Measurements from ENCODE around the gene PTPRM. TPM values are rescaled to one million over a fixed set of nuclear protein-coding genes. Genes with fewer than 3 reads are reported as not detected.

Gene PTPRM
- total and polyA plus RNA-seq, 3 donors from 2014 or later, result 76.4 to 101 (median 94.6) TPM

- no peaks in the 10 kb centered on the region for H3K27me3 ChIP-seq
- H3K36me3 ChIP-seq (ENCODE audit: low read depth, missing control alignments), result no peaks in the 10 kb centered on the region
- H3K9me3 ChIP-seq, result no peaks in the 10 kb centered on the region
- no peak for DNase-seq
- H3K4me1 ChIP-seq, result no peaks in the 10 kb centered on the region
- H3K4me3 ChIP-seq, result no peak overlapping the region
- 67 to 86% methylated on average over 2 of the region's 2 CpGs for WGBS, 2 donors
- intact Hi-C loops (cut with DNase I; ENCODE audit: low total_unique reads), result no loop called here
- TF ChIP-seq POLR2A (IDR thresholded peaks at IDR 0.05), result no peak
- no peak for TF ChIP-seq CTCF (IDR thresholded peaks at IDR 0.05)
- H3K27ac ChIP-seq, result no peak overlapping the region
Measured at GRCh38 chr18:7927119-7927518, 360.0 kb downstream of the PTPRM start.

- WGBS, 2 donors, result 82 to 84% methylated on average over 3 of the region's 3 CpGs
- Histone ChIP-seq H3K9me3 (no peaks in the 10 kb centered on the region), H3K36me3 (ENCODE audit: low read depth, missing control alignments) (no peaks in the 10 kb centered on the region), H3K4me3 (no peak overlapping the region), H3K4me1 (no peaks in the 10 kb centered on the region), H3K27ac (no peak overlapping the region), H3K27me3 (no peaks in the 10 kb centered on the region)
- intact Hi-C loops (cut with DNase I; ENCODE audit: low total_unique reads), result no loop called here
- TF ChIP-seq CTCF (IDR thresholded peaks at IDR 0.05) (no peak), POLR2A (IDR thresholded peaks at IDR 0.05) (no peak)
- DNase-seq, result no peak
Measured at GRCh38 chr18:7931763-7932162, 364.6 kb downstream of the PTPRM start.

GRCh38 chr18:7937268-7937667, 370.2 kb downstream of the PTPRM start:
- Histone ChIP-seq H3K9me3 (no peaks in the 10 kb centered on the region), H3K4me1 (no peaks in the 10 kb centered on the region), H3K36me3 (ENCODE audit: low read depth, missing control alignments) (no peaks in the 10 kb centered on the region), H3K27me3 (no peaks in the 10 kb centered on the region), H3K27ac (no peak overlapping the region), H3K4me3 (no peak overlapping the region)
- intact Hi-C loops (cut with DNase I; ENCODE audit: low total_unique reads), result no loop called here
- TF ChIP-seq CTCF (IDR thresholded peaks at IDR 0.05) (no peak), POLR2A (IDR thresholded peaks at IDR 0.05) (no peak)
- no peak for DNase-seq
- WGBS, 2 donors, result 78 to 92% methylated on average over 6 to 13 of the region's 13 CpGs

GRCh38 chr18:7939521-7939920, 372.4 kb downstream of the PTPRM start:
- Histone ChIP-seq H3K4me3 (no peak overlapping the region), H3K27me3 (no peaks in the 10 kb centered on the region), H3K27ac (no peak overlapping the region), H3K4me1 (no peaks in the 10 kb centered on the region), H3K36me3 (ENCODE audit: low read depth, missing control alignments) (no peaks in the 10 kb centered on the region), H3K9me3 (no peaks in the 10 kb centered on the region)
- no peak for DNase-seq
- intact Hi-C loops (cut with DNase I; ENCODE audit: low total_unique reads), result no loop called here
- no peak for TF ChIP-seq CTCF (IDR thresholded peaks at IDR 0.05)
- TF ChIP-seq POLR2A (IDR thresholded peaks at IDR 0.05), result no peak
- WGBS, 2 donors, result 92 to 93% methylated on average over 5 of the region's 5 CpGs

- Histone ChIP-seq H3K9me3 (no peaks in the 10 kb centered on the region), H3K27ac (no peak overlapping the region), H3K27me3 (no peaks in the 10 kb centered on the region), H3K4me1 (no peaks in the 10 kb centered on the region), H3K4me3 (no peak overlapping the region), H3K36me3 (ENCODE audit: low read depth, missing control alignments) (no peaks in the 10 kb centered on the region)
- no peak for TF ChIP-seq CTCF (IDR thresholded peaks at IDR 0.05)
- TF ChIP-seq POLR2A (IDR thresholded peaks at IDR 0.05), result no peak
- intact Hi-C loops (cut with DNase I; ENCODE audit: low total_unique reads), result no loop called here
- WGBS, 2 donors, result 78 to 79% methylated on average over 5 of the region's 5 CpGs
- no peak for DNase-seq
Measured at GRCh38 chr18:7940379-7940778, 373.3 kb downstream of the PTPRM start.
